Fibroblast of skin of right quadriceps (primary cell): ENCODE data around the gene CEP85.
"Not testable (repeated sequence)": the region's sequence is repeated elsewhere in the genome, so short reads cannot be mapped to it uniquely, and the experiment has no call there.

ENCODE experiments used
- DNase-seq: peaks from one replicate; pipeline ENCODE4 v3.0.0-alpha.2; 2013

CEP85 gene

GRCh38 chr1:26291939-26292338, 57.9 kb downstream of the CEP85 start:
- no peak for DNase-seq

- not testable (repeated sequence) for DNase-seq
Measured at GRCh38 chr1:26292735-26293134, 58.7 kb downstream of the CEP85 start.

GRCh38 chr1:26293911-26294463, 60.0 kb downstream of the CEP85 start:
- no peak for DNase-seq

GRCh38 chr1:26295194-26296138, 61.5 kb downstream of the CEP85 start:
- DNase-seq: no peak

GRCh38 chr1:26296340-26297056, 62.5 kb downstream of the CEP85 start:
- DNase-seq: no peak

GRCh38 chr1:26297057-26297790, 63.2 kb downstream of the CEP85 start:
- no peak for DNase-seq

GRCh38 chr1:26297791-26298124, 63.8 kb downstream of the CEP85 start:
- no peak for DNase-seq

GRCh38 chr1:26300578-26301275, 66.7 kb downstream of the CEP85 start:
- no peak for DNase-seq

GRCh38 chr1:26302733-26303405, 68.9 kb downstream of the CEP85 start:
- DNase-seq: peak; percentile 58

- no peak for DNase-seq
Measured at GRCh38 chr1:26305667-26306289, 71.8 kb downstream of the CEP85 start.

- DNase-seq: peak; percentile 93
Measured at GRCh38 chr1:26306290-26307229, 72.6 kb downstream of the CEP85 start, which contains the start of gene UBXN11. UBXN11 (minus strand) TSS chr1:26306636; CDS start chr1:26302883, 3,753 bp downstream.

- DNase-seq: no peak
Measured at GRCh38 chr1:26307363-26307781, 73.4 kb downstream of the CEP85 start.

- DNase-seq: not testable (repeated sequence)
Measured at GRCh38 chr1:26307966-26308899, 74.2 kb downstream of the CEP85 start.

GRCh38 chr1:26314501-26314900, 80.5 kb downstream of the CEP85 start:
- DNase-seq: no peak

- DNase-seq: no peak
Measured at GRCh38 chr1:26315874-26316850, 82.2 kb downstream of the CEP85 start.

- no peak for DNase-seq
Measured at GRCh38 chr1:26317146-26317545, 83.1 kb downstream of the CEP85 start.

- DNase-seq: no peak
Measured at GRCh38 chr1:26317612-26318337, 83.8 kb downstream of the CEP85 start, which contains the start of gene CD52. CD52 (plus strand) TSS chr1:26317958; CDS start chr1:26318018, 60 bp downstream.
